HEK293T (cell line): Measurements from ENCODE around the gene TNIK.

ENCODE experiments used
- ARNT ChIP-seq: fragments of 450-650 bp; IDR thresholded peaks from 2 replicates; pipeline ENCODE4 v1.6.1; 2017; ENCODE audit warnings: mild to moderate bottlenecking
- ELF4 ChIP-seq: fragments of 450-650 bp; IDR thresholded peaks from 2 replicates; pipeline ENCODE4 v1.6.1; 2017; ENCODE audit warnings: antibody characterized with exemption
- PKNOX1 ChIP-seq: fragments of 450-650 bp; IDR thresholded peaks from 2 replicates; pipeline ENCODE4 v1.6.1; 2016
- SP1 ChIP-seq: fragments of 450-650 bp; IDR thresholded peaks from 2 replicates; pipeline ENCODE4 v1.6.1; 2017
- SUZ12 ChIP-seq: fragments of 450-650 bp; IDR thresholded peaks from 2 replicates; pipeline ENCODE4 v1.6.1; 2016; ENCODE audit warnings: mild to moderate bottlenecking
- TARDBP ChIP-seq: fragments of 450-650 bp; IDR thresholded peaks from 2 replicates; pipeline ENCODE4 v1.6.1; 2016

GRCh38 chr3:171286580-171287249 is 173.5 kb downstream of the TNIK start:
- TF ChIP-seq SP1 (no peak), SUZ12 (no peak), PKNOX1 (no peak), ELF4 (no peak), TARDBP (no peak), ARNT (no peak)
